ENCODE results near the gene KDM4C.

The KDM4C gene

DNA sequence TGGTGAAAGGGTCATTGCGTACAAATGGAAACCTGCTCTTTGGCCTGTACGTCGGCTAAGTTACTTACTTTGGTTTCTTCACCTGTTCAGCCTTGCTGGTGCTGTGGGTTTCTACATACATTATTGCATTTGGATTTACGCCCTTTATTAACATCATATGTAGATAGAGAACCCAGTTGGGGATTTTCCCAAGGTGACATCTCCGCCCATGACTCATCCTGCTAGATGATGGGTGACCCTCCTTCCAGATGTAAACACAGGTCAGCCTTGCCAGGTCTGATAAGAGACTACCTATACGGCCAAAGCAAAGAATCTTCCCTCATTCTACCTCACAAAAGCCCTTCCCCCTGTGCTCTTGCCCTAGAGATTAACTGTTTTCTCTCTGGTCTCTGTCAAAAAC is 360.9 kb downstream of the KDM4C start:
- Histone ChIP-seq H3K4me3 (ENCODE audit: low read depth in 1 of 2, low read length in 1 of 2) (no peak overlapping the region), H3K27me3 (no peaks in the 10 kb centered on the region), H3K4me1 (ENCODE audit: control insufficient read depth in 1 of 2, insufficient read depth in 1 of 2, low read depth in 1 of 2, low read length in 1 of 2) (no peaks in the 10 kb centered on the region), H3K36me3 (peaks cover 2% of the 10 kb centered on the region), H3K9me3 (no peaks in the 10 kb centered on the region), H3K27ac (no peak overlapping the region)
- TF ChIP-seq, protein P1, sequence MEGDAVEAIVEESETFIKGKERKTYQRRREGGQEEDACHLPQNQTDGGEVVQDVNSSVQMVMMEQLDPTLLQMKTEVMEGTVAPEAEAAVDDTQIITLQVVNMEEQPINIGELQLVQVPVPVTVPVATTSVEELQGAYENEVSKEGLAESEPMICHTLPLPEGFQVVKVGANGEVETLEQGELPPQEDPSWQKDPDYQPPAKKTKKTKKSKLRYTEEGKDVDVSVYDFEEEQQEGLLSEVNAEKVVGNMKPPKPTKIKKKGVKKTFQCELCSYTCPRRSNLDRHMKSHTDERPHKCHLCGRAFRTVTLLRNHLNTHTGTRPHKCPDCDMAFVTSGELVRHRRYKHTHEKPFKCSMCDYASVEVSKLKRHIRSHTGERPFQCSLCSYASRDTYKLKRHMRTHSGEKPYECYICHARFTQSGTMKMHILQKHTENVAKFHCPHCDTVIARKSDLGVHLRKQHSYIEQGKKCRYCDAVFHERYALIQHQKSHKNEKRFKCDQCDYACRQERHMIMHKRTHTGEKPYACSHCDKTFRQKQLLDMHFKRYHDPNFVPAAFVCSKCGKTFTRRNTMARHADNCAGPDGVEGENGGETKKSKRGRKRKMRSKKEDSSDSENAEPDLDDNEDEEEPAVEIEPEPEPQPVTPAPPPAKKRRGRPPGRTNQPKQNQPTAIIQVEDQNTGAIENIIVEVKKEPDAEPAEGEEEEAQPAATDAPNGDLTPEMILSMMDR (IDR thresholded peaks at IDR 0.05), result no peak

DNA sequence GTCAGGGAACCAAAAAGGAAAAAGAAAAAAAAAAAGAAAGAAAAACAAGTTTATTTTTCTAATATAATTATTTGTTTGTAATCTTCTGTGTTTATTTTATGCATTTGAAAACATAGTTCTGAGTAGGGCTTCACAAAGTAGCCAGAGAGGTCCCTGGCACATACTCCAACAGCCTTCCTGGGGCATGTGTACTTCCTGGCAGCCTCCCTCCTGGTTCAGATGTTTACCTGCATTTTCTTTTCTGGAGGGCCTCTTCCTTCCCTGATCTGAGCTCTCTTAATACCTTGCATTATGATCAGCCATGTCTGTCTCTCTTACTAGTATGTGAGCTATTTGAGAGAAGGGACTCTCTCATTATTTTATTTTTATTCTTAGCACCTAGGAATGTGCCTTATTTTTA is 361.8 kb downstream of the KDM4C start:
- Histone ChIP-seq H3K4me1 (ENCODE audit: control insufficient read depth in 1 of 2, insufficient read depth in 1 of 2, low read depth in 1 of 2, low read length in 1 of 2) (no peaks in the 10 kb centered on the region), H3K27ac (no peak overlapping the region), H3K9me3 (no peaks in the 10 kb centered on the region), H3K4me3 (ENCODE audit: low read depth in 1 of 2, low read length in 1 of 2) (no peak overlapping the region), H3K27me3 (no peaks in the 10 kb centered on the region), H3K36me3 (peaks cover 12% of the 10 kb centered on the region)
- TF ChIP-seq, protein P1 (IDR thresholded peaks at IDR 0.05), result no peak

- peaks cover 13% of the 10 kb centered on the region for H3K36me3 ChIP-seq
- H3K4me3 ChIP-seq (ENCODE audit: low read depth in 1 of 2, low read length in 1 of 2), result no peak overlapping the region
Observed at GRCh38 chr9:7121055-7121454, 363.3 kb downstream of the KDM4C start.

DNA sequence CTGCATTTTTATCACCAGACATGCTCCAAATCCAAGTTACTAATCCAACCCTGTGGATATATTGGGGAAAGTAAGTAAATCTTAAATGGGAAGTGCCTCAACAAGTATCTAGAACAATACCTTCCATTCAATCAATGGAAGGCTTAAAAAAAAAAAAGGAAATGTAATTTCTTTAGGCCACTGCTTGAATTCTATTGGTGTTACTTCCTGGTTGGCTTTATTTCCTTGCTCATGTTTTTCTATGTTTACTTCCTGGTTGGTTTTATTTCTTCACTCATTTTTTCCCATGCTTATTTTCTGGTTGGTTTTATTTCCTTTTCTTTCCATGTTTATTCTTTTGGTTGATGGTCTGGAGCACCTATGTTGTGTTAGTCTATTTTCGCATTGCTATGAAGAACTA is 363.9 kb downstream of the KDM4C start:
- H3K9me3 ChIP-seq, result no peaks in the 10 kb centered on the region
- TF ChIP-seq, protein P1 (IDR thresholded peaks at IDR 0.05), result no peak
- no peak overlapping the region for H3K4me3 ChIP-seq (ENCODE audit: low read depth in 1 of 2, low read length in 1 of 2)
- peaks cover 13% of the 10 kb centered on the region for H3K36me3 ChIP-seq
- no peaks in the 10 kb centered on the region for H3K4me1 ChIP-seq (ENCODE audit: control insufficient read depth in 1 of 2, insufficient read depth in 1 of 2, low read depth in 1 of 2, low read length in 1 of 2)
- no peak overlapping the region for H3K27ac ChIP-seq
- H3K27me3 ChIP-seq, result no peaks in the 10 kb centered on the region

More at GRCh38 chr9:7121055-7121454, 363.3 kb downstream of the KDM4C start:
- Histone ChIP-seq H3K27ac (no peak overlapping the region), H3K9me3 (no peaks in the 10 kb centered on the region), H3K27me3 (no peaks in the 10 kb centered on the region), H3K4me1 (ENCODE audit: control insufficient read depth in 1 of 2, insufficient read depth in 1 of 2, low read depth in 1 of 2, low read length in 1 of 2) (no peaks in the 10 kb centered on the region)
- TF ChIP-seq, protein P1 (IDR thresholded peaks at IDR 0.05), result no peak

- peaks cover 21% of the 10 kb centered on the region for H3K36me3 ChIP-seq
- H3K27me3 ChIP-seq, result no peaks in the 10 kb centered on the region
- H3K9me3 ChIP-seq, result no peaks in the 10 kb centered on the region
- TF ChIP-seq, protein P1 (IDR thresholded peaks at IDR 0.05), result no peak
- no peaks in the 10 kb centered on the region for H3K4me1 ChIP-seq (ENCODE audit: control insufficient read depth in 1 of 2, insufficient read depth in 1 of 2, low read depth in 1 of 2, low read length in 1 of 2)
- H3K4me3 ChIP-seq (ENCODE audit: low read depth in 1 of 2, low read length in 1 of 2), result no peak overlapping the region
- no peak overlapping the region for H3K27ac ChIP-seq
Observed at GRCh38 chr9:7123743-7124142, 366.0 kb downstream of the KDM4C start.

DNA sequence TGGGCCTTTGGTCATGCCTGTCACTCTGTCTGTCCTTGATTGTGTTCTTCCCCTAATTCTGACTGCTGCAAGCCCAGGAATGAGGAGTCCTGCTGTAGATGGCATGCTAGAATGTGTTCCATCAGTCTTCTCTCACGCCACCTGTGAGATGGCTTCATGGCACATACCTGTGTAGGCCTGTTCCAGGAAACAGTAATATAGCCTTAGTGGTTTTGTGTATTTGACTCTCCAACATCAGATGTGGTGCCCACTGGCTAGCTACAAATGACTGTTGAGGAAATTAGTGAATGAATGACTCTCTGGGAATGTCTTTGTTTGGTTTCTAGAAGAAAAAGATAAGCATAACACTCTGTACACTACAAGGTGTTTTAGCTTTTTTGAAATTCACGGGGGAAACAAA is 367.5 kb downstream of the KDM4C start:
- H3K4me3 ChIP-seq (ENCODE audit: low read depth in 1 of 2, low read length in 1 of 2), result no peak overlapping the region
- TF ChIP-seq, protein P1 (IDR thresholded peaks at IDR 0.05), result no peak
- H3K36me3 ChIP-seq, result peaks cover 34% of the 10 kb centered on the region
- H3K27ac ChIP-seq, result no peak overlapping the region
- H3K27me3 ChIP-seq, result no peaks in the 10 kb centered on the region
- no peaks in the 10 kb centered on the region for H3K9me3 ChIP-seq
- no peaks in the 10 kb centered on the region for H3K4me1 ChIP-seq (ENCODE audit: control insufficient read depth in 1 of 2, insufficient read depth in 1 of 2, low read depth in 1 of 2, low read length in 1 of 2)
